ENCODE results near the gene DPYD. TPM values are rescaled to one million over a fixed set of nuclear protein-coding genes. Genes with fewer than 3 reads are reported as not detected.

Gene DPYD
- total and polyA plus RNA-seq, 4 donors, result 16.2 to 51.3 (median 29.1) TPM

DNA sequence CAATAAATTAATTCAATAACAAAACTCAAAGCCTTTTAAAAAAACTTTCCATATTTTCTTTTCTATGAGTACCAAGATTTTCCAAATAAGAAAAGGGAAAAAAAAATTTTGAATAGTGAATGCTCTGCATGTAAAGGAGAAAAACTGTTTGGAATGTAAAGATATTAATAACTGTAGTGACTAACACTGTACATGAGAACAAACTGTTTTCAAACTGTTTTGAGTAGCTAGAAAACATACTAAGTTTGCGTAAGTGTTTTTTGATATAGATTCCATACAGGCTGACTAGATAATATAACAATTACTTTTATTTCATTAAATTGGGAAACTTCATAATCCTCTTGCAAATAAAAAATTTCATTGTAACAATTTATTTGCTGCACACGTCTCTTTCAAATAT, 150.5 kb downstream of the DPYD start:
- ATAC-seq (ENCODE audit: low FRiP score) (no peak), DNase-seq (no peak)
- intact Hi-C loops (cut with DNase I), result no loop called here
- Histone ChIP-seq H3K36me3 (ENCODE audit: control insufficient read depth in 1 of 2, insufficient read depth in 2 of 2, low read length in 1 of 2) (no peaks in the 10 kb centered on the region), H3K4me3 (ENCODE audit: low read length in 2 of 2) (no peak overlapping the region), H3K9me3 (ENCODE audit: control insufficient read depth, low read length) (no peaks in the 10 kb centered on the region), H3K4me1 (ENCODE audit: control insufficient read depth in 1 of 2, insufficient read depth in 2 of 2, low read length in 2 of 2) (no peaks in the 10 kb centered on the region), H3K27ac (ENCODE audit: low read depth in 1 of 2, low read length in 2 of 2) (no peak overlapping the region), H3K27me3 (ENCODE audit: control insufficient read depth in 1 of 2, insufficient read depth in 2 of 2, low read length in 1 of 2) (no peaks in the 10 kb centered on the region)
- WGBS, 2 donors, result 74 to 82% methylated on average over 2 of the region's 2 CpGs

DNA sequence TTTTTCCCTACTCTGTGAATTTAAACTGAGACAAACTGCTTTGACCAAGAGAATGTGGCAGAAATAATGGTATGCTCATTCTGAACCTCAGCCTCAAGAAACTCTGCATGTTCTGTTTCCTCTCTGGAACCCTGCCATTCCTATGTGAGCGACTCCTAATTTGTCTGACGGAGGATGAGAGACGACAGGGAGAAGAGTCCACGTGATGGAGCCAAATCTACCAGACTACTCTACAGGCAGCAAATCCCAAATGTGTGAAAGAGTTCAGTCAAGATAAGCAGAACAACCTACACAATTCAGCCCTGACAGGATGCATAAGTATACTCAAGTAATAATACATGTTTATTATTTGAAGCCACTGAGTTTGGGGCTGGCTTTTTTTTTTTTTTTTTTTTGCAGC, 153.5 kb downstream of the DPYD start:
- WGBS, 2 donors, result 33 to 66% methylated on average over 4 of the region's 4 CpGs
- no peak for DNase-seq
- Histone ChIP-seq H3K27ac (ENCODE audit: low read depth in 1 of 2, low read length in 2 of 2) (no peak overlapping the region), H3K4me1 (ENCODE audit: control insufficient read depth in 1 of 2, insufficient read depth in 2 of 2, low read length in 2 of 2) (no peaks in the 10 kb centered on the region), H3K4me3 (ENCODE audit: low read length in 2 of 2) (no peak overlapping the region), H3K9me3 (ENCODE audit: control insufficient read depth, low read length) (no peaks in the 10 kb centered on the region), H3K27me3 (ENCODE audit: control insufficient read depth in 1 of 2, insufficient read depth in 2 of 2, low read length in 1 of 2) (no peaks in the 10 kb centered on the region), H3K36me3 (ENCODE audit: control insufficient read depth in 1 of 2, insufficient read depth in 2 of 2, low read length in 1 of 2) (no peaks in the 10 kb centered on the region)
- ATAC-seq (ENCODE audit: low FRiP score), result no peak
- intact Hi-C loops (cut with DNase I), result no loop called here

DNA sequence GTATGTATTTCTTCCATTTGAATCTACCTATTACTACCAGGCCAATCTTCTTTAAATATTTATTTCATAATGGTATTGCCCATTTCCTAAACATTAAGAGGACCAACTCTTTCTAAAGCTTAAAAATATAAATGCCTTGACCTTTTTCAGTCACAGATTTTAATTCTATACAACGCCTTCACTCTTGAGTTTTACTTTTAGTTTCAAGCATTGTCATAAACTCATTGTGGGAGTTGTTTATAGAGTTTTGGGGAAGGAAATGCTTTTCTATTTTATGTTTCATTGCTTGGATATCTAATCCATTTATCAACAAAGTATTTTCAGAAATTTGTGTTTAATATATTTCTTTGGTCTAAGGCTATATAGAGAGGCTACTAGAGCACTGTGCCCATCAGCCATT, 155.8 kb downstream of the DPYD start:
- Histone ChIP-seq H3K27ac (ENCODE audit: low read depth in 1 of 2, low read length in 2 of 2) (no peak overlapping the region), H3K9me3 (ENCODE audit: control insufficient read depth, low read length) (no peaks in the 10 kb centered on the region), H3K36me3 (ENCODE audit: control insufficient read depth in 1 of 2, insufficient read depth in 2 of 2, low read length in 1 of 2) (no peaks in the 10 kb centered on the region), H3K27me3 (ENCODE audit: control insufficient read depth in 1 of 2, insufficient read depth in 2 of 2, low read length in 1 of 2) (no peaks in the 10 kb centered on the region), H3K4me3 (ENCODE audit: low read length in 2 of 2) (no peak overlapping the region), H3K4me1 (ENCODE audit: control insufficient read depth in 1 of 2, insufficient read depth in 2 of 2, low read length in 2 of 2) (no peaks in the 10 kb centered on the region)
- ATAC-seq (ENCODE audit: low FRiP score), result no peak
- WGBS, 2 donors, result 83% methylated on average over 1 of the region's 1 CpG
- DNase-seq, result no peak
- intact Hi-C loops (cut with DNase I), result no loop called here

DNA sequence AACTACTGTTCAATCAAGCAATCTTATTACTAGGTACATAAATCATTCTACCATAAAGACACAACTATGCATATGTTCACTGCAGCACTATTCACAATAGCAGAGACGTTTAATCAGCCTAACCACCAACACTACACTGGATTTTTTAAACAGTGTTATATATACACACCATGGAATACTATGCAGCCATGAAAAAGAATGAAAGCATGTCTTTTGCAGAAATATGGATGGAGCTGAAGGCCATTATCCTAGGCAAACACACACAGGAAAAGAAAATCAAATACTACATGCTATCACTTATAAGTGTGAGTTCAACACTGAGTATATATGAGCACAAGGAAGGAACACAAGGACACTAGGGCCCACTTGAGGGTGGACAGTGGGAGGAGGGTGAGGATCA, 159.2 kb downstream of the DPYD start:
- Histone ChIP-seq H3K27ac (ENCODE audit: low read depth in 1 of 2, low read length in 2 of 2) (no peak overlapping the region), H3K27me3 (ENCODE audit: control insufficient read depth in 1 of 2, insufficient read depth in 2 of 2, low read length in 1 of 2) (no peaks in the 10 kb centered on the region), H3K36me3 (ENCODE audit: control insufficient read depth in 1 of 2, insufficient read depth in 2 of 2, low read length in 1 of 2) (no peaks in the 10 kb centered on the region), H3K4me1 (ENCODE audit: control insufficient read depth in 1 of 2, insufficient read depth in 2 of 2, low read length in 2 of 2) (peaks cover 3 to 9% of the 10 kb centered on the region in 2 donors), H3K4me3 (ENCODE audit: low read length in 2 of 2) (no peak overlapping the region), H3K9me3 (ENCODE audit: control insufficient read depth, low read length) (no peaks in the 10 kb centered on the region)
- no peak for ATAC-seq (ENCODE audit: low FRiP score)
- no peak for DNase-seq
- intact Hi-C loops (cut with DNase I), result no loop called here
- WGBS, 2 donors, result 75 to 78% methylated on average over 1 of the region's 1 CpG

DNA sequence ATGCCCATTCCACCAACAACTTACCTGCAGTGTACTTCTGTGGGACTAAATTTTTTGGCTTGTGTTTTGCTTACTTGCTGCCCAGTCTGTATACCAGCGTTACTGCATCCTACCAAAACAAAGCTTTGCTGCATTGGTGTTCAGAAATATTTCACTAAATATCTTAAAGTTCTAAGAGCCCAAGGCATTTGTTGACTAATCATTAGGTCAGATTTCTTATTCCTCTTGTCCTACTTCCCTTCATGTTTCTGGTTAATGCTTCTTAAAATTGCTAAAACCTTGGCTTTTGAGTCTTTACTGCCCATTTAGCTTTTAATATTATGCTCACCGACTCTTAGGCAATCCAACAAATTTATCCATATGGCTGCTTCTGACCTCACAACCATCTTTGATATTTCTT, 161.8 kb downstream of the DPYD start:
- DNase-seq (no peak), ATAC-seq (ENCODE audit: low FRiP score) (no peak)
- Histone ChIP-seq H3K9me3 (ENCODE audit: control insufficient read depth, low read length) (no peaks in the 10 kb centered on the region), H3K36me3 (ENCODE audit: control insufficient read depth in 1 of 2, insufficient read depth in 2 of 2, low read length in 1 of 2) (no peaks in the 10 kb centered on the region), H3K27me3 (ENCODE audit: control insufficient read depth in 1 of 2, insufficient read depth in 2 of 2, low read length in 1 of 2) (no peaks in the 10 kb centered on the region), H3K4me1 (ENCODE audit: control insufficient read depth in 1 of 2, insufficient read depth in 2 of 2, low read length in 2 of 2) (peaks cover 3 to 9% of the 10 kb centered on the region in 2 donors), H3K4me3 (ENCODE audit: low read length in 2 of 2) (no peak overlapping the region), H3K27ac (ENCODE audit: low read depth in 1 of 2, low read length in 2 of 2) (no peak overlapping the region)
- intact Hi-C loops (cut with DNase I), result no loop called here
- 45 to 52% methylated on average over 2 of the region's 2 CpGs for WGBS, 2 donors

DNA sequence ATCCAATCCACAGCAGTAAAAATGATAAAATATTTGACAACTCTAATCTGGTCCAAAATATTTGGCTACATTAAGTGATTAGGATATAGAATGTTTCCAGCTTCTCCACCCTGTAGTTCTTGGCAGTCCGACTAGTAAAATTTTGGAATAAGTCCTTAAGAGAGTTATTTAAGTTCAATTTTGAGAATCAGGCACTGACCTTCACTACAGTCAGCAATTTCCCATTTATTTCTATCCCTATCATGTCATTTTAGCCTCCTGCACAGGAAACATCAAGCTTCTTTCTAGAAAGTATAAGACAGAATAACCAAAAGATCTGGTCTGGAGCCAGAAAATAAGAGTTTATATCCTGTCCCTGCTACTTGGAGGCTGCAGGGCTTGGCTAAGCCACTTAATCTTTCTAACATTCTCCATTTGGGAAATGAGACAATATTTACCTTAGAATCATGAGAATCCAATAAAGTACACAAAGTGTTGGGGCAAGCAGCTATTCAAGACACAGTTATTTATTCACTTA, 162.2 kb downstream of the DPYD start:
- DNase-seq, result no peak
- intact Hi-C loops (cut with DNase I), result no loop called here

DNA sequence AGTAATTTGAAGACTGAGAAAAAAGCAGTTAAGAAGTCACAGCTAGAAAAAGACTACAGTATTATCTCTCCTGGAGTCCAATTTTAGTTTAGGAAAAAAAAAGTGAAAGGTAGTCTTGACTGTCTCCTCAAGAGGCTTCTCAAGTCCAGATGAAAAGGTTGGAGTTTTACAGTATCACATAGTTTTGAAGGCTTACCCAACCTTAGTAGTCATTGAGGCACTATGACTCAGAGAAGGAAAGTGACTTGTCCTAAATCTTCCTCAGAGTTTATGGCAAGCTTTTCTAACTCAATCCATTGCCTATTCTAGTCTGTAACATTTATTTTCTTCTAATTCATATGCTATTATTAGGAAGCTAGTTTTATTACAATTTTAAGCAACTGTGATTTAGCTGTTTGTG, 174.9 kb downstream of the DPYD start:
- DNase-seq, result no peak
- Histone ChIP-seq H3K27ac (ENCODE audit: low read depth in 1 of 2, low read length in 2 of 2) (no peak overlapping the region), H3K27me3 (ENCODE audit: control insufficient read depth in 1 of 2, insufficient read depth in 2 of 2, low read length in 1 of 2) (no peaks in the 10 kb centered on the region), H3K4me1 (ENCODE audit: control insufficient read depth in 1 of 2, insufficient read depth in 2 of 2, low read length in 2 of 2) (no peaks in the 10 kb centered on the region), H3K9me3 (ENCODE audit: control insufficient read depth, low read length) (no peaks in the 10 kb centered on the region), H3K4me3 (ENCODE audit: low read length in 2 of 2) (no peak overlapping the region), H3K36me3 (ENCODE audit: control insufficient read depth in 1 of 2, insufficient read depth in 2 of 2, low read length in 1 of 2) (no peaks in the 10 kb centered on the region)
- no peak for ATAC-seq (ENCODE audit: low FRiP score)
- intact Hi-C loops (cut with DNase I), result no loop called here

More for the DNA sequence above, 162.2 kb downstream of the DPYD start:
- no peak for ATAC-seq (ENCODE audit: low FRiP score)
- H3K4me3 ChIP-seq (ENCODE audit: low read length in 2 of 2), result no peak overlapping the region
- H3K9me3 ChIP-seq (ENCODE audit: control insufficient read depth, low read length), result no peaks in the 10 kb centered on the region
- no peaks in the 10 kb centered on the region for H3K27me3 ChIP-seq (ENCODE audit: control insufficient read depth in 1 of 2, insufficient read depth in 2 of 2, low read length in 1 of 2)
- no peaks in the 10 kb centered on the region for H3K36me3 ChIP-seq (ENCODE audit: control insufficient read depth in 1 of 2, insufficient read depth in 2 of 2, low read length in 1 of 2)
- 9 to 15% methylated on average over 1 of the region's 1 CpG for WGBS, 2 donors
- H3K4me1 ChIP-seq (ENCODE audit: control insufficient read depth in 1 of 2, insufficient read depth in 2 of 2, low read length in 2 of 2), result peaks cover 3 to 9% of the 10 kb centered on the region in 2 donors
- no peak overlapping the region for H3K27ac ChIP-seq (ENCODE audit: low read depth in 1 of 2, low read length in 2 of 2)

DNA sequence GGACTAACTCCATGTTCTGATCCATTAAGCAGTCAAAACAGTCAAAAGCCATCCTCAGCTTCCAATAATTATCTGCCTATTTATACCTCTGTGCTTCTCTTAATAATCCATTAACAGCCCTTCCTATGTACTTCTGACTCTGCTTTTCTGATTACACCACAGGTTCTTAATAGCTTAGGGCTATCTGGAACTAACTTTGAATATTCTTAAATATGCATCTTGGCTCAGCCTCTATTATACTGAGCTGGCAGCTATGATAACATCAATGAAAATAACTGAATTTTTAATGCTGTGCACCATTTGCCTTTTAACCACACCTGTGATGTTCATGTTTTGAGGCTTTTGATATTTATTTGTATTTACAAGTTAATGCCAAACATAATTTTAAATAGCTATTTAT, 175.9 kb downstream of the DPYD start:
- DNase-seq (no peak), ATAC-seq (ENCODE audit: low FRiP score) (no peak)
- no peaks in the 10 kb centered on the region for H3K4me1 ChIP-seq (ENCODE audit: control insufficient read depth in 1 of 2, insufficient read depth in 2 of 2, low read length in 2 of 2)
- H3K27ac ChIP-seq (ENCODE audit: low read depth in 1 of 2, low read length in 2 of 2), result no peak overlapping the region
- no peaks in the 10 kb centered on the region for H3K36me3 ChIP-seq (ENCODE audit: control insufficient read depth in 1 of 2, insufficient read depth in 2 of 2, low read length in 1 of 2)
- no peaks in the 10 kb centered on the region for H3K27me3 ChIP-seq (ENCODE audit: control insufficient read depth in 1 of 2, insufficient read depth in 2 of 2, low read length in 1 of 2)
- H3K9me3 ChIP-seq (ENCODE audit: control insufficient read depth, low read length), result no peaks in the 10 kb centered on the region
- intact Hi-C loops (cut with DNase I), result no loop called here
- no peak overlapping the region for H3K4me3 ChIP-seq (ENCODE audit: low read length in 2 of 2)

DNA sequence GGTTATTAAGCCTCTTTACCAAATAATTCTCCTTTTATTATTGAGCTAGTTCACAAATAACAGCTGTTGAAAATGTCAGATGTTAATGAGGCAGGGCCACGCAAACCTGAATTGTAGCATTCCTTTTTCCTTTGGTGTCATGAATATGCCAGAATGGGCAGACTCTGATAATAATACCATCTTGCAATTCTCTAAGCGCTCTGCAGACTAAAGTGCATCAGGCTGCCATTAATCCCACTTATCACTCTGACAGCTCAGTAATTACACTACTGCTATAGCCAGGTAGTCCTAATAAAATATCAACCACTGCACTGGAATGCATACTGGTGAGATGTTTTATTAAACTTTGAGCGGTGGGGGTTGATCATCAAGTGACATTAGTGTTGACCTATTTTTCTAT, 177.7 kb downstream of the DPYD start:
- 83% methylated on average over 3 of the region's 3 CpGs for WGBS, 2 donors
- intact Hi-C loops (cut with DNase I), result no loop called here
- Histone ChIP-seq H3K27me3 (ENCODE audit: control insufficient read depth in 1 of 2, insufficient read depth in 2 of 2, low read length in 1 of 2) (no peaks in the 10 kb centered on the region), H3K36me3 (ENCODE audit: control insufficient read depth in 1 of 2, insufficient read depth in 2 of 2, low read length in 1 of 2) (no peaks in the 10 kb centered on the region), H3K9me3 (ENCODE audit: control insufficient read depth, low read length) (no peaks in the 10 kb centered on the region), H3K4me3 (ENCODE audit: low read length in 2 of 2) (no peak overlapping the region), H3K4me1 (ENCODE audit: control insufficient read depth in 1 of 2, insufficient read depth in 2 of 2, low read length in 2 of 2) (no peaks in the 10 kb centered on the region), H3K27ac (ENCODE audit: low read depth in 1 of 2, low read length in 2 of 2) (no peak overlapping the region)
- no peak for DNase-seq
- no peak for ATAC-seq (ENCODE audit: low FRiP score)
